PC-3 (cell line): ENCODE data around the gene GABRP. TPM values are rescaled to one million over a fixed set of nuclear protein-coding genes. Genes with fewer than 3 reads are reported as not detected.

ENCODE experiments used
- ATAC-seq: fragments of 200-7000 bp; cut with Tn5 transposase; 2 replicates; pipeline ENCODE4 v1.9.1; 2020; ENCODE audit warnings: mild to moderate bottlenecking, moderate library complexity
- BruUV-seq: library from RNA; stranded (reverse); fragments of 400-500 nt; replicated peaks from 2 replicates; lab custom pipeline; 2021; lab: Mats Ljungman, UMichigan
- CTCF ChIA-PET: fragments of 300-600 bp; sonication (Branson Sonifier 250); formaldehyde crosslinking; loops from one replicate; lab custom pipeline; 2022; ENCODE audit warnings: antibody characterized with exemption; lab: Charles Lee
- POLR2A ChIA-PET: fragments of 300-600 bp; sonication (Branson Sonifier 250); formaldehyde crosslinking; loops from one replicate; lab custom pipeline; 2022; ENCODE audit warnings: antibody characterized with exemption; ENCODE audit not compliant: unreplicated experiment; lab: Charles Lee
- DNase-seq: peaks from one replicate; pipeline ENCODE4 v3.0.0-alpha.2; 2015
- H2AFZ ChIP-seq: fragments of 300-600 bp; sonication (generic); 2 replicates; pipeline ENCODE4 v1.6.0; 2016; ENCODE audit warnings: antibody characterized with exemption, low read length
- H3F3A ChIP-seq: fragments of 300-600 bp; sonication (generic); one replicate; pipeline ENCODE4 v1.6.0; 2017; ENCODE audit warnings: antibody characterized with exemption, low read length, control low read depth, mild to moderate bottlenecking; ENCODE audit not compliant: unreplicated experiment
- H3K27ac ChIP-seq: fragments of 300-600 bp; sonication (generic); 2 replicates; pipeline ENCODE4 v1.5.1; 2016; ENCODE audit warnings: mild to moderate bottlenecking, low read length
- H3K27me3 ChIP-seq: fragments of 300-600 bp; sonication (generic); 2 replicates; pipeline ENCODE4 v1.6.1; 2016; ENCODE audit warnings: low read length, mixed read lengths
- H3K36me3 ChIP-seq: fragments of 300-600 bp; sonication (generic); 2 replicates; pipeline ENCODE4 v1.6.1; 2016; ENCODE audit warnings: low read depth, mixed run types, low read length, mixed read lengths
- H3K4me1 ChIP-seq: fragments of 300-600 bp; sonication (generic); 2 replicates; pipeline ENCODE4 v1.5.1; 2016; ENCODE audit warnings: low read length; ENCODE audit not compliant: insufficient read depth
- H3K4me2 ChIP-seq: fragments of 300-600 bp; sonication (generic); 2 replicates; pipeline ENCODE4 v1.6.0; 2016; ENCODE audit warnings: low read length
- H3K4me3 ChIP-seq: fragments of 300-600 bp; sonication (generic); 2 replicates; pipeline ENCODE4 v1.5.1; 2016; ENCODE audit warnings: mild to moderate bottlenecking, low read length, mixed read lengths
- H3K79me2 ChIP-seq: fragments of 300-600 bp; sonication (generic); 2 replicates; pipeline ENCODE4 v1.6.1; 2017; ENCODE audit warnings: low read length, mixed read lengths
- H3K9ac ChIP-seq: fragments of 300-600 bp; sonication (generic); 2 replicates; pipeline ENCODE4 v1.6.0; 2016; ENCODE audit warnings: mild to moderate bottlenecking, low read length
- H3K9me2 ChIP-seq: fragments of 300-600 bp; sonication (generic); replicated peaks from 2 replicates; pipeline ENCODE4 v1.6.1; 2016; ENCODE audit warnings: mixed run types, low read length, mixed read lengths
- H3K9me3 ChIP-seq: fragments of 300-600 bp; sonication (generic); 2 replicates; pipeline ENCODE4 v1.6.1; 2016; ENCODE audit warnings: low read length, mixed read lengths
- H4K20me1 ChIP-seq: fragments of 300-600 bp; sonication (generic); 2 replicates; pipeline ENCODE4 v1.6.1; 2016; ENCODE audit warnings: low read length, mixed read lengths
- CTCF ChIP-seq: fragments of 300-600 bp; sonication (generic); conservative IDR thresholded peaks from 2 replicates; pipeline ENCODE4 v1.5.1; 2017; ENCODE audit warnings: antibody characterized with exemption, low read depth, mild to moderate bottlenecking, low read length
- EZH2 ChIP-seq: fragments of 300-600 bp; sonication (generic); IDR thresholded peaks from one replicate; pipeline ENCODE4 v1.6.1; 2017; ENCODE audit warnings: antibody characterized with exemption, mild to moderate bottlenecking, low read length; ENCODE audit not compliant: unreplicated experiment
- EZH2phosphoT487 ChIP-seq: fragments of 300-600 bp; sonication (generic); IDR thresholded peaks from 2 replicates; pipeline ENCODE4 v1.6.1; 2018; ENCODE audit warnings: mild to moderate bottlenecking, antibody characterized with exemption, low read length, borderline replicate concordance
- intact Hi-C: fragments of 100-400 bp; cut with micrococcal nuclease; formaldehyde crosslinking; loops from 2 replicates; pipeline ENCODE4 v1.9.0; 2023
- total RNA-seq: library from RNA; depleted of rRNA; stranded (reverse); fragments of >200 nt; gene quantifications from 2 replicates; pipeline ENCODE4 v1.2.3, GENCODE V29; 2014

GABRP gene
- total RNA-seq, 1 experiment from 2014 or later, result not detected

- H3K9ac ChIP-seq, result no peak overlapping the region
- H3K36me3 ChIP-seq, result no peaks in the 10 kb centered on the region
- no peak for TF ChIP-seq CTCF
- TF ChIP-seq EZH2, result no peak
- ChIA-PET CTCF (no interaction called here), POLR2A (no interaction called here)
- H3F3A ChIP-seq, result no peaks in the 10 kb centered on the region
- no peaks in the 10 kb centered on the region for H3K9me3 ChIP-seq
- H3K27ac ChIP-seq, result no peak overlapping the region
- intact Hi-C loops, result no loop called here
- no peaks in the 10 kb centered on the region for H3K9me2 ChIP-seq
- H3K4me2 ChIP-seq, result no peak overlapping the region
- no peak overlapping the region for H3K4me3 ChIP-seq
- no peaks in the 10 kb centered on the region for H4K20me1 ChIP-seq
- H3K4me1 ChIP-seq, result no peaks in the 10 kb centered on the region
- ATAC-seq (no peak), DNase-seq (no peak)
- H3K27me3 ChIP-seq, result peaks cover 16% of the 10 kb centered on the region
- no TSS peak for BruUV-seq
- H2AFZ ChIP-seq, result no peak overlapping the region
- no peaks in the 10 kb centered on the region for H3K79me2 ChIP-seq
These were observed 13.6 kb upstream of the GABRP start for GRCh38 chr5:170769898-170770416.

- TF ChIP-seq CTCF, result no peak
- TF ChIP-seq EZH2phosphoT487, result no peak
- H4K20me1 ChIP-seq, result no peaks in the 10 kb centered on the region
- no peak overlapping the region for H3K4me3 ChIP-seq
- H2AFZ ChIP-seq, result no peak overlapping the region
- BruUV-seq, result no TSS peak
- H3K36me3 ChIP-seq, result no peaks in the 10 kb centered on the region
- H3K27ac ChIP-seq, result no peak overlapping the region
- ATAC-seq (no peak), DNase-seq (no peak)
- H3K27me3 ChIP-seq, result peaks cover 16% of the 10 kb centered on the region
- no peak overlapping the region for H3K9ac ChIP-seq
- H3K79me2 ChIP-seq, result no peaks in the 10 kb centered on the region
- no peak overlapping the region for H3K4me2 ChIP-seq
- H3K9me3 ChIP-seq, result no peaks in the 10 kb centered on the region
- CTCF ChIA-PET, result no interaction called here
- POLR2A ChIA-PET, result no interaction called here
- intact Hi-C loops, result no loop called here
- H3K9me2 ChIP-seq, result no peaks in the 10 kb centered on the region
- H3F3A ChIP-seq, result no peaks in the 10 kb centered on the region
- H3K4me1 ChIP-seq, result no peaks in the 10 kb centered on the region
These were observed 12.0 kb upstream of the GABRP start for GRCh38 chr5:170771496-170771895.

DNA sequence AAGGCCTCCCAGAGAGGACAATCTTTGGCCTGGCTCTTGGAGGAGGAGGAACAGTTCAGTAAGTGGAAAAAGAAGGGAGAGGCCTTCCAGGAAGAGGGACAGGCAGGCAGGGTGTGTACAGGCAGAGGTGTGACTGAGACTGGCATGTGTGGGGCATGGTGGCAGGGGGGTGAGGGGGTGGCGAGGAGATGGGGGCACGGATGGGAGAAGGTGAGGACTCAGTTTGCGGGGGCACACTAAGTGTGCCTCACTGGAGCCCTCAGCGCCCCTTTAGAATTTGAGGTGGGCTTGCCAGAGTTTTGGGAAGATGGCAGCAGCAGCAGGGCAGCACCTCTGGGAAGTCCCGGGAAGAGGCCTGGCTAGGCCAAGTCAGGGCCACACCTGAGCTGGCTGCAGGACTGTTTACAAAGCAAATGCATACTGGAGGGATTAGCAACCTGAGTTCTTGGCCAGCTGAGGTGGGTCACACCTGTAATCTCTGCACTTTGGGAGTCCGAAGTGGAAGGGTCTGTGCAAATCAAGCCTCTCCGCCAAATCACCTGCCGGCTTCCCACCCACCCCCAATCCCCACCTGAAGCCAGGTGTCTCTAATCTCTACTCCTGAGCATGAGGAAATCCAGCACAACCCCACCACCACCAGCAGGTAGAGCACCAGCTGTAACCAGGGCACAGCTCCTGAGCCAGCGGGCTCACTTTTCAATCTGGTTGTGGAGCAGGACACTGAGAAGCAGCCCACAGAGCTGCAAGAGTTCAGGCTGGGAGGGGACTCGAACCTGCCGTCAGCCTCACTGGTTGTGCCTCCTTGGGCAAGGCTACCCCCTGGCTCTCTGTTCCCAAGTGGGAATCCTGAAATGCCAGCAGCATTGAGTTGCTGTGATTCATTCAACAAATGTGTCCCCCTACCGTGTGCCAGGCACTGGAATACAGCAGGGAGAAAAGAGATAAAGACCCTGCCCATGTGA is 10.2 kb upstream of the GABRP start:
- Histone ChIP-seq H4K20me1 (no peaks in the 10 kb centered on the region), H3K27ac (no peak overlapping the region), H3K79me2 (no peaks in the 10 kb centered on the region), H3K4me1 (no peaks in the 10 kb centered on the region), H3K4me2 (no peak overlapping the region), H3K4me3 (no peak overlapping the region), H3K9me2 (no peaks in the 10 kb centered on the region), H3K9ac (no peak overlapping the region), H3K36me3 (no peaks in the 10 kb centered on the region), H3K9me3 (no peaks in the 10 kb centered on the region), H3F3A (no peaks in the 10 kb centered on the region), H2AFZ (no peak overlapping the region), H3K27me3 (peaks cover 13% of the 10 kb centered on the region)
- ATAC-seq (no peak), DNase-seq (no peak)
- TF ChIP-seq CTCF (no peak), EZH2 (no peak), EZH2phosphoT487 (no peak)
- BruUV-seq, result no TSS peak
- CTCF ChIA-PET, result no interaction called here
- intact Hi-C loops, result no loop called here
- POLR2A ChIA-PET, result no interaction called here
